WTC11 (cell line): ENCODE data around the gene IRF3. TPM values are rescaled to one million over a fixed set of nuclear protein-coding genes. Genes with fewer than 3 reads are reported as not detected.

Experiments used
- ATAC-seq: fragments of 200-7000 bp; cut with Tn5 transposase; 2 replicates; pipeline ENCODE4 v1.10.0; 2021; ENCODE audit warnings: mild to moderate bottlenecking, moderate library complexity
- CTCF ChIA-PET: fragments of 300-600 bp; sonication (Branson Sonifier 250); formaldehyde crosslinking; loops from one replicate; lab custom pipeline; 2021; ENCODE audit warnings: antibody characterized with exemption; lab: Charles Lee
- POLR2A ChIA-PET: fragments of 350-600 bp; sonication (Branson Sonifier 250); formaldehyde crosslinking; loops from one replicate; lab custom pipeline; 2021; ENCODE audit warnings: antibody characterized with exemption; lab: Charles Lee
- DNase-seq: peaks from one replicate; pipeline ENCODE4 v3.0.0; 2021; ENCODE audit warnings: low spot score
- H3K27ac Mint-ChIP-seq: 2 replicates; pipeline ENCODE4 v1.8.0; 2021; ENCODE audit warnings: mixed read lengths
- H3K27me3 Mint-ChIP-seq: 2 replicates; pipeline ENCODE4 v1.8.0; 2021; ENCODE audit warnings: low read depth, mild to moderate bottlenecking, moderate library complexity, mixed read lengths
- H3K36me3 Mint-ChIP-seq: 2 replicates; pipeline ENCODE4 v1.8.0; 2021; ENCODE audit warnings: mixed read lengths
- H3K4me1 Mint-ChIP-seq: 2 replicates; pipeline ENCODE4 v1.8.0; 2022; ENCODE audit warnings: mixed read lengths
- H3K4me3 Mint-ChIP-seq: 2 replicates; pipeline ENCODE4 v1.8.0; 2021; ENCODE audit warnings: mild to moderate bottlenecking, moderate library complexity, mixed read lengths
- H3K9me3 Mint-ChIP-seq: 2 replicates; pipeline ENCODE4 v1.8.0; 2021; ENCODE audit warnings: mixed read lengths
- ATF2 ChIP-seq: sonication (generic); formaldehyde crosslinking; IDR thresholded peaks from 2 replicates; pipeline ENCODE4 v1.8.1; 2022; ENCODE audit warnings: low read depth, missing genetic modification reagents, borderline replicate concordance
- E2F1 ChIP-seq: sonication (generic); formaldehyde crosslinking; IDR thresholded peaks from 2 replicates; pipeline ENCODE4 v1.8.0; 2022; ENCODE audit warnings: mild to moderate bottlenecking, missing genetic modification reagents
- FOXK1 ChIP-seq: sonication (generic); formaldehyde crosslinking; IDR thresholded peaks from 2 replicates; pipeline ENCODE4 v1.8.0; 2022; ENCODE audit warnings: mild to moderate bottlenecking, moderate library complexity, missing genetic modification reagents
- GRHL2 ChIP-seq: fragments of 250-450 bp; sonication (Bioruptor Pico); IDR thresholded peaks from 2 replicates; pipeline ENCODE4 v1.8.0; 2022; ENCODE audit warnings: mild to moderate bottlenecking, moderate library complexity; ENCODE audit not compliant: insufficient replicate concordance, severe bottlenecking
- IRF2 ChIP-seq: sonication (generic); formaldehyde crosslinking; IDR thresholded peaks from 2 replicates; pipeline ENCODE4 v1.8.0; 2022; ENCODE audit warnings: low read depth, missing genetic modification reagents, borderline replicate concordance
- OVOL2 ChIP-seq: fragments of 250-450 bp; sonication (Bioruptor Pico); IDR thresholded peaks from 2 replicates; pipeline ENCODE4 v1.9.0; 2021; ENCODE audit warnings: mild to moderate bottlenecking, borderline replicate concordance
- SP1 ChIP-seq: sonication (generic); formaldehyde crosslinking; conservative IDR thresholded peaks from 2 replicates; pipeline ENCODE4 v1.8.1; 2022; ENCODE audit warnings: missing genetic modification reagents
- USF1 ChIP-seq: sonication (generic); formaldehyde crosslinking; IDR thresholded peaks from 2 replicates; pipeline ENCODE4 v1.8.0; 2022; ENCODE audit warnings: mild to moderate bottlenecking, missing genetic modification reagents
- ZMAT4 ChIP-seq: fragments of 250-450 bp; sonication (Bioruptor Pico); IDR thresholded peaks from 2 replicates; pipeline ENCODE4 v1.9.0; 2021; ENCODE audit warnings: mild to moderate bottlenecking
- ZNF121 ChIP-seq: sonication (generic); formaldehyde crosslinking; IDR thresholded peaks from 2 replicates; pipeline ENCODE4 v1.8.0; 2023; ENCODE audit warnings: missing genetic modification reagents
- total RNA-seq: library from RNA; stranded (reverse); gene quantifications from 3 replicates; pipeline ENCODE4 v1.2.3, GENCODE V29; 2021
- TF ChIP-seq, protein P1 (sequence below): sonication (generic); formaldehyde crosslinking; IDR thresholded peaks from 2 replicates; pipeline ENCODE4 v1.8.1; 2022; ENCODE audit warnings: mild to moderate bottlenecking, moderate library complexity, missing genetic modification reagents
- TF ChIP-seq, protein P2 (sequence below): sonication (generic); formaldehyde crosslinking; IDR thresholded peaks from 2 replicates; pipeline ENCODE4 v1.8.1; 2023; ENCODE audit warnings: mild to moderate bottlenecking, missing genetic modification reagents, borderline replicate concordance
- TF ChIP-seq, protein P3 (sequence below): sonication (generic); formaldehyde crosslinking; IDR thresholded peaks from 2 replicates; pipeline ENCODE4 v1.8.0; 2023; ENCODE audit warnings: missing genetic modification reagents
- TF ChIP-seq, protein P4 (sequence below): sonication (generic); formaldehyde crosslinking; IDR thresholded peaks from 2 replicates; pipeline ENCODE4 v1.8.1; 2023; ENCODE audit warnings: mild to moderate bottlenecking, moderate library complexity, missing genetic modification reagents

IRF3 gene
- total RNA-seq, 1 experiment from 2014 or later = 165 TPM

DNA sequence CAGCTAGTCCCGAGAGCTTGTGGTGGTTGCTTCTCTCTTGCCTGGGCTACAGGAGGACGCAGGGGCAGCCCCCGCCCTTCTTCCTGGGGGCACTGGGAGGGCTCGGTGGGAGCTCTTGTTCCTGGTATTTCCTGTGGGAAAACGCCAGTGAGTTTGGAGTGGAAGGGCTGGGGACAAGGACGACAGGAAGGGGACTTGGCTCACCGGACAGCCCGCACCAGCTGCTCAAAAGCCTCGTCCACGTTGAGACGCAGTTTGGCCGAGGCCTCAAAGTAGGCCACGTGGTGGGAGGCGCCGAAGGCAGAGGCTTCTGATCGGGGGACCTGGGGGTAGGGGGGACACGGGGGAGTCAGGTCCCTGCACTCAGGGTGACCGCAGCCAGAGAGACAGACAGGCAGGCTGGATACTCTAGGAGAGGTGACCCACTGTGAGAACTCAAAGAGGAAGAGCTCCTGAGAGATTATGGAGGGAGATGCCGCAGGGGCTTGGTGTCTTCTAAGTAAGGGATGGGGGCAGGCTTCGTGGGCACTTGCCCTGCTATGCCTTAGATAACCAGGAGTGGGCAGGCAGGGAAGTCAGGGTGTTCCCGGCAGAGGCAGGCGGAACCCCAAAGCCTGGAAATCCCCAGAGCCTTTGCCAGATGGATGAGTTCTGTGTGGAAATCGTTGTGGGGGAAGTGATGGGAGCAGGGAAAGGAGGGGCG is 30.0 kb downstream of the IRF3 start:
- DNase-seq (no peak), ATAC-seq (no peak)
- TF ChIP-seq, protein P1, sequence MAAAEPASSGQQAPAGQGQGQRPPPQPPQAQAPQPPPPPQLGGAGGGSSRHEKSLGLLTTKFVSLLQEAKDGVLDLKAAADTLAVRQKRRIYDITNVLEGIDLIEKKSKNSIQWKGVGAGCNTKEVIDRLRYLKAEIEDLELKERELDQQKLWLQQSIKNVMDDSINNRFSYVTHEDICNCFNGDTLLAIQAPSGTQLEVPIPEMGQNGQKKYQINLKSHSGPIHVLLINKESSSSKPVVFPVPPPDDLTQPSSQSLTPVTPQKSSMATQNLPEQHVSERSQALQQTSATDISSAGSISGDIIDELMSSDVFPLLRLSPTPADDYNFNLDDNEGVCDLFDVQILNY (CRISPR knock-in tag) = no peak
- TF ChIP-seq ATF2 (CRISPR knock-in tag) (no peak), USF1 (CRISPR knock-in tag) (no peak), E2F1 (CRISPR knock-in tag) (no peak), FOXK1 (CRISPR knock-in tag) (no peak), IRF2 (CRISPR knock-in tag) (no peak), SP1 (CRISPR knock-in tag) (no peak), ZNF121 (no peak), ZMAT4 (CRISPR knock-in tag) (no peak), GRHL2 (CRISPR knock-in tag) (no peak), OVOL2 (no peak)
- TF ChIP-seq, protein P2, sequence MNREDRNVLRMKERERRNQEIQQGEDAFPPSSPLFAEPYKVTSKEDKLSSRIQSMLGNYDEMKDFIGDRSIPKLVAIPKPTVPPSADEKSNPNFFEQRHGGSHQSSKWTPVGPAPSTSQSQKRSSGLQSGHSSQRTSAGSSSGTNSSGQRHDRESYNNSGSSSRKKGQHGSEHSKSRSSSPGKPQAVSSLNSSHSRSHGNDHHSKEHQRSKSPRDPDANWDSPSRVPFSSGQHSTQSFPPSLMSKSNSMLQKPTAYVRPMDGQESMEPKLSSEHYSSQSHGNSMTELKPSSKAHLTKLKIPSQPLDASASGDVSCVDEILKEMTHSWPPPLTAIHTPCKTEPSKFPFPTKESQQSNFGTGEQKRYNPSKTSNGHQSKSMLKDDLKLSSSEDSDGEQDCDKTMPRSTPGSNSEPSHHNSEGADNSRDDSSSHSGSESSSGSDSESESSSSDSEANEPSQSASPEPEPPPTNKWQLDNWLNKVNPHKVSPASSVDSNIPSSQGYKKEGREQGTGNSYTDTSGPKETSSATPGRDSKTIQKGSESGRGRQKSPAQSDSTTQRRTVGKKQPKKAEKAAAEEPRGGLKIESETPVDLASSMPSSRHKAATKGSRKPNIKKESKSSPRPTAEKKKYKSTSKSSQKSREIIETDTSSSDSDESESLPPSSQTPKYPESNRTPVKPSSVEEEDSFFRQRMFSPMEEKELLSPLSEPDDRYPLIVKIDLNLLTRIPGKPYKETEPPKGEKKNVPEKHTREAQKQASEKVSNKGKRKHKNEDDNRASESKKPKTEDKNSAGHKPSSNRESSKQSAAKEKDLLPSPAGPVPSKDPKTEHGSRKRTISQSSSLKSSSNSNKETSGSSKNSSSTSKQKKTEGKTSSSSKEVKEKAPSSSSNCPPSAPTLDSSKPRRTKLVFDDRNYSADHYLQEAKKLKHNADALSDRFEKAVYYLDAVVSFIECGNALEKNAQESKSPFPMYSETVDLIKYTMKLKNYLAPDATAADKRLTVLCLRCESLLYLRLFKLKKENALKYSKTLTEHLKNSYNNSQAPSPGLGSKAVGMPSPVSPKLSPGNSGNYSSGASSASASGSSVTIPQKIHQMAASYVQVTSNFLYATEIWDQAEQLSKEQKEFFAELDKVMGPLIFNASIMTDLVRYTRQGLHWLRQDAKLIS = no peak
- TF ChIP-seq, protein P3, sequence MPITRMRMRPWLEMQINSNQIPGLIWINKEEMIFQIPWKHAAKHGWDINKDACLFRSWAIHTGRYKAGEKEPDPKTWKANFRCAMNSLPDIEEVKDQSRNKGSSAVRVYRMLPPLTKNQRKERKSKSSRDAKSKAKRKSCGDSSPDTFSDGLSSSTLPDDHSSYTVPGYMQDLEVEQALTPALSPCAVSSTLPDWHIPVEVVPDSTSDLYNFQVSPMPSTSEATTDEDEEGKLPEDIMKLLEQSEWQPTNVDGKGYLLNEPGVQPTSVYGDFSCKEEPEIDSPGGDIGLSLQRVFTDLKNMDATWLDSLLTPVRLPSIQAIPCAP = no peak
- TF ChIP-seq, protein P4, sequence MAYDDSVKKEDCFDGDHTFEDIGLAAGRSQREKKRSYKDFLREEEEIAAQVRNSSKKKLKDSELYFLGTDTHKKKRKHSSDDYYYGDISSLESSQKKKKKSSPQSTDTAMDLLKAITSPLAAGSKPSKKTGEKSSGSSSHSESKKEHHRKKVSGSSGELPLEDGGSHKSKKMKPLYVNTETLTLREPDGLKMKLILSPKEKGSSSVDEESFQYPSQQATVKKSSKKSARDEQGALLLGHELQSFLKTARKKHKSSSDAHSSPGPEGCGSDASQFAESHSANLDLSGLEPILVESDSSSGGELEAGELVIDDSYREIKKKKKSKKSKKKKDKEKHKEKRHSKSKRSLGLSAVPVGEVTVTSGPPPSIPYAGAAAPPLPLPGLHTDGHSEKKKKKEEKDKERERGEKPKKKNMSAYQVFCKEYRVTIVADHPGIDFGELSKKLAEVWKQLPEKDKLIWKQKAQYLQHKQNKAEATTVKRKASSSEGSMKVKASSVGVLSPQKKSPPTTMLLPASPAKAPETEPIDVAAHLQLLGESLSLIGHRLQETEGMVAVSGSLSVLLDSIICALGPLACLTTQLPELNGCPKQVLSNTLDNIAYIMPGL (CRISPR knock-in tag) = no peak
- Mint-ChIP-seq H3K27ac (peak overlapping the region; percentile 70; the same call in 1 of the 2 replicates), H3K27me3 (peaks cover 36% of the 10 kb centered on the region), H3K4me3 (no peak overlapping the region), H3K4me1 (peaks cover 41% of the 10 kb centered on the region), H3K9me3 (no peaks in the 10 kb centered on the region), H3K36me3 (no peaks in the 10 kb centered on the region)
- ChIA-PET CTCF (interaction anchor here (0.6 to 1.4 kb wide), 5 partner anchors 37 to 82 kb away, joined by 3 to 4 read pairs (median 3); partner anchors contain the start of gene CPT1C), POLR2A (interaction anchor here (0.6 to 2.1 kb wide), 4 partner anchors 24 to 1412 kb away, joined by 4 to 6 read pairs (median 5); no protein-coding TSS in a partner anchor)
